ENCODE data around the gene RHAG.

- TF ChIP-seq GATA3 (IDR thresholded peaks at IDR 0.05; ENCODE audit: low read depth, low read length) (no peak), GATA2 (IDR thresholded peaks at IDR 0.05; ENCODE audit: low read depth, low read length) (no peak)
Measured at GRCh38 chr6:49636713-49637349, at the start of gene RHAG.

All from SH-SY5Y (cell line).